Stimulated activated CD8-positive, alpha-beta memory T cell treated with anti-CD3 and anti-CD28 coated beads, Interleukin-15, amount 100 ng/mL, for 1 hour (primary cell): ENCODE measurements around the gene OXCT1.
"Not testable (repeated sequence)": the region's sequence is repeated elsewhere in the genome, so short reads cannot be mapped to it uniquely, and the experiment has no call there.

Source experiments
- DNase-seq: peaks from one replicate; pipeline ENCODE4 v3.0.0-alpha.2; 2020; ENCODE audit warnings: low read depth

OXCT1 gene

GRCh38 chr5:41716382-41716781 lies 153.8 kb downstream of the OXCT1 start:
- no peak for DNase-seq

- not testable (repeated sequence) for DNase-seq
These were observed 155.8 kb downstream of the OXCT1 start for GRCh38 chr5:41714446-41714845.

- DNase-seq: no peak
These were observed 161.7 kb downstream of the OXCT1 start for GRCh38 chr5:41708604-41708940.

DNA sequence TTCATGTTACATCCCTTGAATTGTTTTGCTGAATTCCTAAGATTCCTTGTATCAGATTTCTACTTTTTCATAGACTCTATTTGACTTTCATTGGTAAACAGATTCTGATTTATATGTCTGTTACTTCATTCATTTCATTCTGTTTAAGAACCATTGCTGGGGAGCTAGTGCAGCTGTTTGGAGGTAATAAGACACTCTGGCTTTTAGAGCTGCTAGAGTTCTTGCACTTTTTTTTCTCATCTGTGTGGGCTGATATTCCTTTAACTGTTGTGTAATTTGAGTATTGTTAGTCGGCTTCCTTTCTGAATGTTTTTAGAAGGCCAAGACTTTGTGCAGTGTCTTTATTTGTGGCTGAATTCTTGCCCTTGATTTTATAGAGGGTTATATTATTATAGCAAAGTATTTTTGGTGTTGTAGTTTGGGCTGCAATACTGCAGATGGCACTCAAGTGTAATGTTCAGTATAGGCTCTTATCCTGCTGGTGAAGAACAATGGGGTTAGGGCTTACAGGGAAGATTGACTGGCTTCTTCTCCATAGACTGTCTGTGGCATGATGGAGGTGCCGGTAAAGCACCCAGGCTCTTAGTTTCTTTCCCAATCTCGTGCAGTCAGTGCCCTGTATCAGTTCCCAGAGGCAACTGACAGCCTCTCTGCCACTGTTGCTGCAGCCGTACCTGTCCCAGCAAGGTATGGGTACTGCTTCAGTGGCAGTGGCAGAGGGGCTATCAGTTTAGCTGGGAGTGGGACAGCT lies 162.2 kb downstream of the OXCT1 start:
- DNase-seq: no peak

DNA sequence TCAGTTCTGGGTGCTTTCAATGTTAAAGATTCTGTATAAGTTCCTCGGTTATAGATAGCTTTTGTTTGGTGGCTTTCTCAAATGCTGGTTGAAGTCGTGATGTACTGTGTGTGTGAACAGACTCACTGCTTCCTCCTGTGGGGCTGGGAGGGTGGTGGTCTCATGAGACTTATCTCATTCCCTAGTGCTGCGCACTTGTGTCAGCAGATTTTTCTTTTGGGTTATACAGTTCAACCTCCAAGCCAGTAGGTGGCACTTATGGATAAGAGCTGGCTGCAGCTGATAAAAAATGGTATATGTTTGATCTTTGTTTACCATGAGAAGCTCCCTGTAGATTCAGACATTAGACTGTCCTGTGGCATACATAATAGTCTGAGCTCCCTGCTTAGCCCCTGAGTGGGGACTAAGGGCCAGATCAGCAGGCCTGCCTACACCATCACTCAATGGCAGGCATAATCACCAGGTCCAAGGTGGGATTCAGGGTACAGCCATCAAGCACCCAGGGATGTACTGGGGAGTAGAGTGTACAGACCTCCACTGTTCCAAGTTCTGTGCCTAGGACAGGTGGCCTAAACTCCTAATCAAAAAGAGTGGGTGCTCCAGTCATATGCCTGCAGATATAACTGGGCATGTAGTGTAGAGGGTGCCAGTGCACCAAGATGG lies 174.2 kb downstream of the OXCT1 start:
- no peak for DNase-seq

DNA sequence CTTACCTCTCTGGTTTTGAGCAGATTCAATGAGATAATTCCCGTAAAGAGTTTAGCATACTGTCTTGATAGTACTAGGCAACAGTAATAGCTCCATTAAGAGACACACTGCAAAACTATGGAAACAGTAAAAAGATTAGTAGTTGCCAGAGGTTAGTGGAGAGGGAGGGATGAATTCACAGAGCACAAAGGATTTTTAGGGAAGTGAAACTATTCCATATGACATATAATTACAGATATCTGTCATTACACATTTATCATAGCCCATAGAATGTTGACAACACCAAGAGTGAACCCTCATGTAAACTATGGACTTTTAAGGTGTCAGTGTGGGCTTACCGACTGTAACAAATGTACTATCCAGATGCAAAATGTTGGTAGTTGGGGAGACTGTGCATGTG lies 183.5 kb downstream of the OXCT1 start:
- no peak for DNase-seq

DNA sequence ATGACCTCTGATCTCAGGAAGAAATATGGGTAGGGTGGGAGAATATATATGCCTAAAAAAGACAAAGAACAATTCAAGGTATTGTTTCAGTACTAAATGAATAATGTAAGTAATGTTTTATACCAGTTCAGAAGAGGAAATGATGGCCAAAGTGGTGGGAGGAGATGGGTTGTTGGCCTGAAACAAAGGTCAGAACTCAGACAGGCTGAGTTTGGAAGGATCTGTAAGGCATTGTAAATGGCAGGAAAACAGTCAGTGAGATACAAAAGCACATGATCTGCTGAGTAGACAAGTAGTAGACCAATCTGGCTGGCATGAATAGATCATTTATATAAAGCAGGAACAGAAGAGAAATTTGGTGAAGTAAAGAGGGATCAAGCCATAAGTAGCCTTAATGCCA lies 184.0 kb downstream of the OXCT1 start:
- no peak for DNase-seq

GRCh38 chr5:41683181-41683580 lies 187.0 kb downstream of the OXCT1 start:
- no peak for DNase-seq

- no peak for DNase-seq
These were observed 187.6 kb downstream of the OXCT1 start for GRCh38 chr5:41682641-41683040.

DNA sequence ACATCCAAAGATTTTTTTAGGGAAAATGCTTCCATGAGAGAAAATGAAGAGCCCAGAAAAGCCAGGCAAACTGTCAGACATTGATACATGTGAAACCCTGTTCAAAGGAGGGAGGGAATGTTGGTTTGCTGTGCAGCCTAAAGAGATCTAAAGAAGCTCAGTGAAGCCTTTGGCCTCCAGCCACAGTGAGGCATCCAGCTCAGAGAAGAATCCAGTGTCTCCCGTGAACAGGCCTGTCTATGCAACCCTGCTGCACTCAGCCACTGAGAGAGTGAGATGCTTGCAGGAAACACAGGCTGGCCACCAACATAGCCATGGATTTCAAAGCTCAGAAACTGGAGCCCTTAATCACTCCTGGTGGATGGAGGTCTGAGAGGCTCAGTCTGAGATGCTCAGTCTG lies 188.4 kb downstream of the OXCT1 start:
- no peak for DNase-seq
